Body of pancreas (tissue), 4 donors: ENCODE data around the gene MT1B.

ENCODE experiments used
- CTCF ChIP-seq, 7 experiments: fragments of 450-650 bp in 4 of 7; fragments of 200-600 bp in 3 of 7; sonication (generic) in 3 of 7; IDR thresholded peaks; one replicate each; pipeline ENCODE4 v1.5.1; 2016 to 2019; ENCODE audit warnings: antibody characterized with exemption in 7 of 7
- POLR2A ChIP-seq, 3 donors: fragments of 450-650 bp; IDR thresholded peaks; one replicate each; pipeline ENCODE4 v1.6.1; 2016; ENCODE audit warnings: antibody characterized with exemption in 3 of 3, mild to moderate bottlenecking in 2 of 3

GRCh38 chr16:56607675-56608042 lies 44.0 kb upstream of the MT1B start:
- TF ChIP-seq CTCF (IDR thresholded peaks at IDR 0.05) (no peak), POLR2A (IDR thresholded peaks at IDR 0.05) (no peak)
